IPS-18c (cell line): ENCODE results near the gene ARAP1.
"Not testable (repeated sequence)": the region's sequence is repeated elsewhere in the genome, so short reads cannot be mapped to it uniquely, and the experiment has no call there.

Experiments
- H3K4me3 ChIP-seq: 2 replicates; pipeline ENCODE4 v1.7.0; 2013; ENCODE audit warnings: low read depth, mild to moderate bottlenecking, low read length, moderate library complexity; ENCODE audit not compliant: insufficient read depth
- H3K9me3 ChIP-seq: one replicate; pipeline ENCODE4 v1.6.1; 2013; ENCODE audit warnings: mild to moderate bottlenecking, low read length, moderate library complexity; ENCODE audit not compliant: control insufficient read depth, insufficient read depth

ARAP1 gene

DNA sequence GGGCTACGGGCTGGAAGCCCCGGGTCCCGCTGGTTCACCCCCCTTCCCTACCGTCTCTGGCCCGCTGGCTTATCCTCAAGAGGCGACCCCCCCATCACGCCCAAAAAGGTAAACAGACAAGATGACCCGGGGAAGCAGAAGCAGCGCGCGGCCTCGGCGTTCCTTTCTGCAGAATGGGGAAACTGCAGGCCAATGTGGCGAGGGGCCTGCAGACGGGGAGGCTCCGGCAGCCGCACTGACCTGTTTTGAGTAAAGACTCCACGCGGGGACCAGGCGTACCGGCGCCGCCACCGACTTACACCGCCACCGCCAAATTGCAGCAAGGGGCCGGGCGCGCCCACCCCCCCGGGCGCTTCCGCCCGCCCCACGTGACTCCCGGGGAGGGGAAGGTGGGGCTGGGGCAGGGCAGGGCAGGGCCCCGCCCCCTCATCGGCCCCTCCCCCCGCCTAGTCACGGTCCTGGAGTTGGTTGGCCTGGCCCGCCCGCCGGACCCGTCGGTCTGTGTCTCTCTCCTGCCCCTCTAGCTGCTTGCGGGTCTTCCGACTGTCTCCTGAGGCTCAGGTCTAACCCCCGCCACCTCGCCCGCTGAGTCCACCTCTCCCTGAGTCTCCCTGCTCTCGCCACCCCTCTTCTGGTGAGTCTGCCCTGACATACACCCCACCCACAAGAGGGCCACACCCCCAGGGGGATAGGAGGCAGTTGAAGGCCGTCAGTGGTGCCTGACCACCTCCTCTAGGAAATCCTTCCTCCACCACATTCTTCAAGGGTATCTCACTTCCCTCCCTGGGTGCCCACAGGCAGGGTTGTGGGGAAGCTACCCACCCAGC, at the start of gene ARAP1:
ARAP1 (minus strand) TSS at position 321 of the 827 bp plus-strand sequence. CDS start 25,280 bp downstream, outside the sequence.
- Histone ChIP-seq H3K4me3 (peak within 1 kb of the TSS; percentile 87), H3K9me3 (no peaks in the 10 kb centered on the region)

DNA sequence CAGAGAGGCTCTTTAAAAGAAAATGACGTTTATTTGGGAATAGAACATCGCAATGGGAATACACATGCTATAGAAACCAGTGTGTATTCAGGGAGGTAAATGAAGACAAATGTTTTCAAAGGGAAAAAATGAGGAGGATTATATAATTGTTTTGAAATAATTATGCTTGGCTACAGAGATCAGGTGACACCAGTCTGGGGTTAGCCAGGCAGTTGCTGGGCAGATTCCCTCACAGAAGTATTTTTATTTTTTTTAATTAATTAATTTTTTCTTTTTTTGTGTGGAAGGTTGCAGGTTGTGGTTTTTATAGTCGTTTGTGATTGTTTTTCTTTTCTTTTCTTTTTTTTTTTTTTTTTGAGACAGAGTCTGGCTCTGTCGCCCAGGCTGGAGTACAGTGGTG, 47.2 kb upstream of the ARAP1 start:
- H3K9me3 ChIP-seq: no peaks in the 10 kb centered on the region

DNA sequence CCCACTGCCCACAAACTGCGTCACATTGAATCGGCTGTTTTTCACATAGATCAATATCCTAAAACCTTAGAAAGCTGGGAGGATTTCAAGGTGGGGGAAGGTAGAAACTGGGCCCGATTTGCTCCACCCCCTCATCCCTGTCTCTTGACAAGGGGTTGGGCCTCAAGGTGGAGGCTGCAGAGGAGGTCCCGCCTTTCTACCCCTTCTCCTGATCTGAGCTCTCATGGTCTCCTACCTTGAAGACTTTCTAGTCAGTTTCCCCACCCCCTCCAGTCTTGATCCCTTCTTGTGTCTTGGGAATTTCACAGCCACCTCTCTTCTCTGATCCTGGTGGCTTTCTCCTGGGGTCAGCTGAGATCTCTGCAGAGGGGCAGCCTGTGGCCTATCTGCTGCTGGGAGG, 46.2 kb upstream of the ARAP1 start:
- no peaks in the 10 kb centered on the region for H3K9me3 ChIP-seq
- no peak overlapping the region for H3K4me3 ChIP-seq

More for the DNA sequence above, 47.2 kb upstream of the ARAP1 start:
- H3K4me3 ChIP-seq: no peak overlapping the region

DNA sequence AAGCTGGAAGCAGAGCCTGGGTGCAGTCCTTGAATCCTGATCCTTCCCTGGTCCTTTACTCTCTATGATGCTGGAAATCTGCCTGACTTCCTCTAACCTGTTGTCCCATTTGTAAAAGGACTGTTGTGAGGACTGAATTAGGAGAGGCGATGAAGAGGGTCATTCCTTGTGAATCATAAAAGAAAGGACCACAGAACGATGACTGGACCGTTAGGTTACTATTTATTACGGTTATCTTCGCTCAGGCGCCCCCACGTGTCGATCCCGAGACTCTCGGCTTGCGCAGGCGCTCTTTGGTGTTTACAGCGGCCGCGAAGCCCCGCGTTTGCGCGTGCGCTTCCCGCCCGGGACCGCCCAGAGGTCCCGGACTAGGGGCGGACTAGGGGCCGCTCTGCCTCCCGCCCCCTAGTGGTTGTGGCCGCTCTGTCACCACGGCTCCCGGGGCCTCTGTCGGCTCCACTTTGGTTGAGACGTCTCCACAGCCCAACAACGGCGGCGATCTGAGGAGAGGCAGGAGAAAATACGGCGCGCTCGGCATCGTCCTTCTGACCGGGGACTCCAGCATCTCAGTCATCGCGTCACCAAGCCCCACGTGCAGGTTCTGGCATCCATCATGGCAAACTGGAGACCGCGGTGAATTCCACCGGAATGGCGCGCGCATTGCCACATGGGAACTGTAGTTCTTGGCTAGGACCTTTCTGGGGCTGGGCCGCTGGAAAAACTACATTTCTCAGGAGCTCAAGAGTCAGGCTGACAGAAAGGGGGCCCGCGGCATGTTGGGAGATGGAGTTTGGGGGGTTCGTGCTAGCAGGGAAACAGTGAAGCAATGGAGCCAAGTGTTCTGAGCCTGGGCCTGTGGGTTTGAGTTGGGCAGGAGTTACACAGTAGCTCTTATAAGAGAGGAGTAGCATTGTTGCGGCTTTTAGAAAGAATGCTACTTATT, 41.5 kb upstream of the ARAP1 start, which contains the start of gene STARD10:
STARD10 (minus strand) TSS at position 623 of the 943 bp plus-strand sequence. CDS start 12,866 bp downstream, outside the sequence.
- no peaks in the 10 kb centered on the region for H3K9me3 ChIP-seq
- H3K4me3 ChIP-seq: peak within 1 kb of the TSS; percentile 89

DNA sequence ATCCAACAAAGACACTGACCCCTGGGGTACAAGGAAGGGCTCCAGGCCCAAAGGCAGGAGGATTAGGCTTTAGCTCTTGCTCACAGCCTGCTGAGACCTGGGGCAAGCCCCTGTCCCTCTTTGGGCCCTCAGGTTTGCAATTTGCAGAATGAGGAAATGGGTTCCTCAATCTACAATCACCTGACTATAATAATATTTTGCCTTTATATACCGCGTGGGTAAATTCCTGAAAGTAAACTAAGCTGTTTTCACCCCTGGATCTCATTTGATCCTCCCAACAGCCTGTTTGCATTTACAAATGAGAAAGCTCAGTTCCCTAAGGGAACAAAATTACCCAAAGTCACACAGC, 40.8 kb upstream of the ARAP1 start:
- Histone ChIP-seq H3K9me3 (no peaks in the 10 kb centered on the region), H3K4me3 (no peak overlapping the region)

DNA sequence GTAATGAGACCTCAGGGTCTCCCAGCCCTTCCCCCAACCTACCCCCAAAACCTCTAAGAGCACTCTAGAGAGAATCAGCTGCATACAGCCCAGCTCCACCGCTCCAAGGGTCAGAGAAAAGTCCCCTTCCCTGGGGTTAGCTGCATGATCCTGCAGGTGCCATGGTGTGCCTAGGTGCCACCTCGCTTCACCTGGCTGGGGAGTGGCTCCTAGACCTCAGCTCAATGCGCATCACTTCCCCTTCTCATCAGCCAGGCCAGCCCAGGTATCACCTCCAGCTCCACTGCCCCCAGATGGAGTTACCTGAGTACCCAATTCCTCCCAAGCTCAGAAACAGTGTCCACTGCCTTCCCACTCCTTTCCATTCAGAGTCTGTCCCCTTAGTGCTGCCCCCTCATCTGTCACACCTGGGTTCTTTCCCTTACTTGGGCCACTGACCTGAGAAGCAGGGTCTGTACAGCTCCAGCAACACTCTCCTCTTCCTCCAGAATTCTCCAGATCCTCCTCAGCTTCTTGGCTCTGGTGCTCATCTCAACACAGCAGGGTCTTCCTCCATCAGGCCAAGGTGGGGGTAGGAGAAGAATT, 40.3 kb upstream of the ARAP1 start:
- Histone ChIP-seq H3K4me3 (no peak overlapping the region), H3K9me3 (no peaks in the 10 kb centered on the region)

DNA sequence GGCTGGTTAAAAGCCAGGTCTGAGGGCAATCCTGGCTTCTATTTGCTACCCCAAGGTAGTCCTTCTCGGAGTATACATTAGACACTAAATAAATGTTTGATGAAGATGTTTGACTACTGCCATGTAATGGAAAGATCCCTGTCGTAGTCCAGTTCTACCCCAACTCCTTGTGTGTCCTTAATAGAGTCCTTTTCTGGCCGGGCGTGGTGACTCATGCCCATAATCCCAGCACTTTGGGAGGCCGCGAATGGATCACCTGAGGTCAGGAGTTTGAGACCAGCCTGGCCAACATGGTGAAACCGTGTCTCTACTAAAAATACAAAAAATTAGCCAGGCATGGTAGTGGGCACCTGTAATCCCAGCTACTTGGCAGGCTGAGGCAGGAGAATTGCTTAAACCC, 39.0 kb upstream of the ARAP1 start:
- not testable (repeated sequence) for H3K4me3 ChIP-seq, H3K9me3 ChIP-seq

DNA sequence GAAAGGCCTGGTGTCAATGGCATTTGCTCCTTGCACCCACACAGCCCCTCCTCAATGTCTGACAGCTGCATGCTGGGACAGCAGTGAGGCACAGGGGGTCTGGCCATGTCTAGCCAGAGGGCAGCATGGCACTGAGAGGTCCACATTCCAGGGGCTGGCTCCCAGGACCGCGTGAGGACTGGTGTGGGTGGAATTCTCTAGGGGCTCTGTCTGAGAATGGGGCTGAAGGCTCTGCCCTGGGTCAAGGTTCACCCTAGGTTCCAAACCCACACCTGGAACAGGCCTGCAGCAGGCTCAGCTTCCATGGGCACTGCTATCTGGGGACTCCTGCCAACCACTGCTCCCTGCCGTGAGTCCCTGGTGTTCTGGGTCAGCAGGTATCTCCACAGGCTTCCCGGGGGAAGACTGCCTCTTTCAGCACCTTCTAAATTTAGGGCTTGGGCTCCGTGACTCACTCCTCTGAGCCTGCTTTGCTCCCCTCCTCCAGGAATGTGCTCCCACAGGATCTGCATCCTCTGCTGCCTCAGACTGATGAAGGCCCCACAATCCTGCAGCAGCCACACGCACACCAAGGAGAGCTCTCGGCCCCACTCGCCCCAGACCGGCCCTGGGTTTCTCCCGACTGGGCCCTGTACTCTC, 37.4 kb upstream of the ARAP1 start:
- no peaks in the 10 kb centered on the region for H3K9me3 ChIP-seq
- H3K4me3 ChIP-seq: no peak overlapping the region

DNA sequence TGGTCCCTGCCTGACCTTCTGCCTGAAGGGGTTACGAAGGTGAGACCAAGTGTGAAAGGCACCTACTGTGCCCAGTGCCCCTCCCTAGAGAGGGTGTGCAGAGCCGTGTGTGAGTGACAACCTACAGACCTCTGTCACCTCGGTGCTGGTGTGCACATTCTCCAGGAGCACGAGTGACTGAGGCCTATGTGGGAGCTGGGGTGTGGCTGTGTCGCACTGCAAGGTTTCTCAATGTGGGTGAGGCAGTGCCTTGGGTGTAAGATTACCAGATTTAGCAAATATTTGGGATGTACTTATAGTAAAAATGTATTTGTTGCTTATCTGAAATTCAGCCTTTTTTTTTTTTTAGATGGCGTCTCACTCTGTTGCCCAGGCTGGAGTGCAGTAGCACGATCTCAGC, 36.0 kb upstream of the ARAP1 start:
- no peaks in the 10 kb centered on the region for H3K9me3 ChIP-seq
- no peak overlapping the region for H3K4me3 ChIP-seq

DNA sequence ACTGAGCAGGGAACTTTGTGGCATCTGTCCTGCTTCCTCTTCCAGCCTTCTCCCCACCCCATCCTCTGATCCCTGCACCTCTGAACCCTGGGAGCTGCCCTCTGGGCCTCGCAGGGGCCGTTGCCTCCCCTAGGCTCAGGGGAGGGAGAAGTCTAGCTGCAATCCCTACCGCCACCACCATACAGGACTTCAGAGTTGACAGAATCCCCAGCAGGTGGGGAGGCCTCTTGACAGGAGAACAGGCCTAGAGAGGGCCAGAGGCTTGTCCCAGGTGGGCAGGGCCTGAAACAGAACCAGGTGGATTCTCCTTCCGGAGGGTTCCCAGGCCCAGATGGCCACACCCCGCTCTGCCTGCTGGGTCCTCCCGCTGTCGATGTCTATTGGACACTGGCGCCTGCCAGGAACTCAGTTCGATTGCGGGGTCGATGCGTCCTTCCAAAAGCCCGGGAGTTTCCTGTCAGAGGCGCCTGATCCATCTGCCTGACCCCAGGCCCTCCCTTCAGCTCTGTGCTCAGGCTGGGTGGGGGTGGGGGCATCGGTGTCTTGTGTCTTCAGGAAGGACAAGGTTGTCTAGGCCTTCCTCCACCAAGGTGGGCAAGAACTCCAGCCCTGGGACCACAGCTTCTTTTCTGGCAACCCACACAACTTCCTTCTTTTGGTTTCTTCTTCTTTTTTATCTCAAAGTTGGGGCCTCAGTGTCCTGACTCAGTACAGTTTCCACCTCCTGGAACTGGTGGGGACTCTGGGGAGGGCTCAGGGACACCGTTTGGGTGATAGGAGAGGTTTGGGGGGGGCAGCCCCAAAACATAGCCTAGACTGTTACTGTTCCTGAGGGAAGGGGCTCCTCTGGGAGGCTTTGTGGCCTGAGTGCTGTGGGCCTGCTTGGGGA, 35.3 kb upstream of the ARAP1 start:
- H3K4me3 ChIP-seq: no peak overlapping the region
- H3K9me3 ChIP-seq: no peaks in the 10 kb centered on the region

DNA sequence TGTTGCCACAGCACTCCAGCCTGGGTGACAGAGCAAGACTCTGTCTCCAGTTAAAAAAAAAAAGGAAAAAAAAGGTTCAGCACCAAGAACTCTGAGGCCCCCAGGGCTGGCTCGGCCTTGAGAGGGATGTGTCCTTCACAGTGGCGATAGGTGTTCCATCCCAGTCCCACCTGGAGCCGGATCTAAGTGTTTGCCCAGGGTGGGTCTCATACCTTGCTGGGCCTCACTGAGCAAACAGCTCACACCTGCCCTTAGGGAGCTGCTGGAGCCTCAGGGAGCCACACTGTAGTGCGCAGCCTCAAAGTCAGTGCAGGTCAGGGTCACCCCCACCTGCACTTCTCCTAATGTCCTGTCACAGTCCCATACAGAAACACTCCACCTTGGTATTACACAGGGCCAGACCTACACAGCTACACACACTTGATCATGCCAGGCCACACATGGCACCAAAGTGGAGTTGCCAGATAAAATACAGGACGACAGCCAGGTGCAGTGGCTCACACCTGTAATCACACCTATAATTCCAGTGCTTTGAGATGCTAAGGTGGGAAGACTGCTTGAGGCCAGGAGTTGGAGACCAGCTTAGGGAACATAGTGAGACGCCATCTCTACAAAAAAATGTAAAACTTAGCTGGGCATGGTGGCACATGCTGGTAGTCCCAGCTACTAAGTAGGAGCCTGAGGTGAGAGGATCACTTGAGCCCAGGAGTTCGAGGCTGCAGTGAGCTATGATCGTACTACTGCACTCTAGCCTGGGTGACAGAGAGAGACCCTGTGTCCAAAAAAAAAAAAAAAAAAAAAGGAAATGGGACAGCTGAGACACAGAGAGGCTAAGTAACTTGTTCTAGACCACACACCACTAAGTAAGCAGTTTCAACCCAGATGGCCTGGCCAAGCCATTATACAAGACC, 34.4 kb upstream of the ARAP1 start:
- Histone ChIP-seq H3K4me3 (no peak overlapping the region), H3K9me3 (no peaks in the 10 kb centered on the region)

DNA sequence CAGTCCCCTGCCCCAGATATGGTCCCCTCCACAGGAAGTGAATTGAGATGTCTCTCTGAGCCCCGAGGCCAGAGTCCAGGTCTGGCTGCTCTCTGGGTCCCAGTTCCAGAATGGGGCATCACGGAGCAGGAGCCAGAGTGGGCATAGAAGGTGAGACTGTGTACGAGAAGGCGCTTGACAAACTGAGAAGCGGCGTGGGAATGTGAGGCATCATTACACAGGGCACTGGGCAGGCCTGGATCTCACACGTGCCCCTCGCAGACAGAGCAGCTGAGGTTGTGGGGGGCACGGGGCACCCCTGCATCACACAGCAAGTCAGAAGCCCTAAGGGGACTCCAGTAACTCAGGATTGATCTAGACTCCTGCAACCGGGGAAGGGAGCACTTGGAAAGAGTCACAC, 32.5 kb upstream of the ARAP1 start:
- Histone ChIP-seq H3K4me3 (no peak overlapping the region), H3K9me3 (no peaks in the 10 kb centered on the region)

DNA sequence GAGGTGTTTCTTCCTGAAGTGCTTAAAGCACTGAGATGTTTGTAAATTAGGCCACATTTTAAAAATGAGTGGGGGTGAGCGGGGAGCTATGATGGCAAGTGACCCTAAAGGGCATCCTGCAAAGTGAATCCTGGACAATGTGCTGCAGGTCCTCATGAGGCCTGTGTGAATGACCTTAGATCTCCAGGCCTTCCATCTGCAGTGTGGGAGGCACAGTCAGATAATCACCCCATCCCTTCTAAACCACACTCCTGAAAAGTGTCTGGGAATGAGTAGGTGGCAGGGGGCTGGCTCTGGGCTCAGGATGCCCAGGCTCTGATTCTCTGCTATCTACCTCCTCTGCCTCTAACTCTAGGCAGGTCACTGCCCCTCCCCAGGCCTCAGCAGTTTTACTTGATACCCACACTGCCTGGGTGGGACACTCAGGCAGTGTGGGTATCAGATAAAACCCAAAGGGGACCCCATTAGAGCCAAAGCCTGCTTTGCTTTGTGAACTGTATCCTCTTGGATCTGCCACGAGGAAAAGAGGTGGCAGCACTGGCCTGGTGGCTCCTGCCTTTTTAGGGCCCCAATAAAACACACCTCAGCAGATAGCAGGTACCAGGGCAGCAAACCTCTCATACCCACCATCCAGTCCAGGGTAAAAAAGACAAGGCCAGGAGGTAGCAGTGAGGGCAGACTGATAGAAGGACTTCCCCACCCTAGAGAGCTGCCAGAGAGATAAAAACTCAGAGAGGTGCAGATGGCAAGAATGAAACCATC, 31.1 kb upstream of the ARAP1 start:
- Histone ChIP-seq H3K9me3 (no peaks in the 10 kb centered on the region), H3K4me3 (no peak overlapping the region)

DNA sequence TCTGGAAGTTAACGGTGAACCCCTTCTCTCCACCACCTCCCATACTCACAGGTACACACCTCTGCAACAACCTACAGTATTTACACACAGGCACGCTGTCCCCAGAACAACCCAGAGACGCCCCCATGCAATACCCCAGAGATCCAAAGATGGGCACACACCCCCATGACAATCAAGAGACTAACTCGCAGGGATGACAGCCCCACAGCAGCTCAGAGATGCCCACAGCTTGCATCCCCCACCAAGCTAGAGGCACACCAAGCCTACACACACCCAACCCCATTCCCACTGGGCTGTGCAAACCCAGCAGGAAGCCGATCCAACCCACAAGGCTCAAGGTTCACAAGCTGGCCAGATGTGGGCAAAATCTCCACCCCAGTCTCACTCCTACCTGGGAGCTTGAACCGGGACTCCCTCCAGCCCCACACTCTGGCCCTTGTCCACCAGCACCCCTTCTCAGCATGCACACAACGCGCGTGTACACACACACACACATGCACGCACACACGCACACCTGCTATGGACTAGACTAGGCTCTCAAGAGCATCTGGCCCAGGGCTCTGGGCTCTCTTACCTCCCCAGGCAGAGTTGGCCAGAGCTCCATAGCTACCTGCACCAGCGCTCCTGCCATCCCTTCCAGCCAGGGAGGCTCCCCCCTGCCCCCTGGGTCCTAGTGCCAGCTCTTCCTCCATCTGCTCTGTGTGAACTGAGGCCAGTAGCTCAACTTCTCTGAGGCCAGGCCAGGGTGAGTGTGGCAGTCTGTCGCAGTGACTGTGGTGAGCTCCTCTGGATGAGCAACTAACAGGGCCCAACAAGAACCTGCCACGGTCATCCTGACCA, 30.1 kb upstream of the ARAP1 start:
- Histone ChIP-seq H3K9me3 (no peaks in the 10 kb centered on the region), H3K4me3 (peak overlapping the region; percentile 39)
